Heart left ventricle (tissue), 16 donors: ENCODE measurements around the gene EXOC7. TPM values are rescaled to one million over a fixed set of nuclear protein-coding genes. Genes with fewer than 3 reads are reported as not detected.
A peak's percentile ranks its signal among the peaks of the same experiment; 100 is the strongest.

Experiments
- ATAC-seq, 4 donors: fragments of 200-7000 bp; cut with Tn5 transposase; one replicate each; pipeline ENCODE4 v1.9.1; 2020 to 2022; ENCODE audit warnings: moderate library complexity in 4 of 4, mild to moderate bottlenecking in 3 of 4, moderate number of reproducible peaks in 1 of 4
- DNase-seq, 5 donors: peaks; one replicate each; pipeline ENCODE4 v3.0.0-alpha.2; 2020
- H3K27ac ChIP-seq, 12 donors: fragments of 200-600 bp; sonication (generic) in 4 of 12; one replicate each; pipeline versions ENCODE4 v1.5.0 to v1.8.0; 2016 to 2022; ENCODE audit warnings: mild to moderate bottlenecking in 2 of 12
- H3K27me3 ChIP-seq, 9 donors: fragments of 200-600 bp; sonication (generic) in 2 of 9; one replicate each; pipeline versions ENCODE4 v1.5.1 to v1.8.0; 2016 to 2022; ENCODE audit warnings: mild to moderate bottlenecking in 3 of 9
- H3K36me3 ChIP-seq, 9 donors: fragments of 200-600 bp; sonication (generic) in 2 of 9; one replicate each; pipeline versions ENCODE4 v1.5.0 to v1.8.0; 2018 to 2022; ENCODE audit warnings: mild to moderate bottlenecking in 2 of 9
- H3K4me1 ChIP-seq, 12 donors: fragments of 200-600 bp; sonication (generic) in 4 of 12; one replicate each; pipeline versions ENCODE4 v1.5.0 to v1.8.0; 2016 to 2022; ENCODE audit warnings: mild to moderate bottlenecking in 3 of 12
- H3K4me3 ChIP-seq, 12 donors: fragments of 200-600 bp; sonication (generic) in 4 of 12; one replicate each; pipeline versions ENCODE4 v1.5.0 to v1.8.0; 2017 to 2022; ENCODE audit warnings: mild to moderate bottlenecking in 9 of 12, moderate library complexity in 4 of 12
- H3K9me3 ChIP-seq, 12 donors: fragments of 200-600 bp; sonication (generic) in 4 of 12; one replicate each; pipeline versions ENCODE4 v1.5.0 to v1.8.0; 2016 to 2022; ENCODE audit warnings: mild to moderate bottlenecking in 1 of 12
- CTCF ChIP-seq, 12 donors: fragments of 200-600 bp; sonication (generic) in 4 of 12; IDR thresholded peaks; one replicate each; pipeline versions ENCODE4 v1.5.0 to v1.8.0; 2018 to 2022; ENCODE audit warnings: antibody characterized with exemption in 12 of 12, mild to moderate bottlenecking in 5 of 12
- POLR2A ChIP-seq, 2 donors: fragments of 450-650 bp; IDR thresholded peaks; one replicate each; pipeline ENCODE4 v1.6.1; 2017; ENCODE audit warnings: antibody characterized with exemption in 2 of 2, mild to moderate bottlenecking in 2 of 2, moderate library complexity in 2 of 2
- WGBS, 4 donors: extraction: QIAGEN DNeasy Blood & Tissue Kit in 2 of 4; methylation state at CpG; one replicate each; pipeline versions ENCODE4 v1.1.5 to v1.1.7; 2013 to 2018; 5-methylcytosine and 5-hydroxymethylcytosine counted together
- intact Hi-C, 10 donors: fragments of 100-400 bp; cut with DNase I; formaldehyde crosslinking; loops; one replicate each; pipeline versions ENCODE4 v1.11.1 to v1.14.2; 2022
- long read RNA-seq, 3 donors: library from polyadenylated mRNA; unstranded; transcript quantifications; one replicate each; pipeline ENCODE4 v2.0.0, GENCODE V29; 2020 to 2021
- polyA plus RNA-seq, 2 donors: library from polyadenylated mRNA; stranded (reverse); fragments of 200-250 nt; gene quantifications; one replicate each; pipeline ENCODE4 v1.2.3, GENCODE V29; 2013
- total RNA-seq, 9 donors: library from RNA; depleted of rRNA in 2 of 9; stranded (reverse); fragments of >200 nt in 2 of 9; fragmentation: NEBNext Ultra II Directional in 3 of 9; extraction: Animal tissue kit (Norgen Biotek cat#: 25700) in 3 of 9; gene quantifications; one replicate each; pipeline versions ENCODE4 v1.1.0 to v1.2.4, GENCODE V29; 2016 to 2023
- donor health status: ischemic (EF 13 %, LVEDD 7.1; RV severe dilation, severe dysfunction).
- donor health status: healthy with polysubstance abuse.
- donor health status: DM: no; HTN: yes; CAD: no.
- donor health status: DM: no; HTN: no; CAD: no.
- donor health status: ischemic (EF 25% LVEDD 6.9; RV normal size, moderate dysfunction).
- donor health status: ischemic (EF 25% LVEDD 5.7; RV mildly dilated, moderate dysfunction).
- donor health status: healthy.
- donor health status: DM: yes; HTN: yes; CAD: no.
- donor health status: ischemic (EF 35%, LVEDD 5.7; RV mildly dilated, moderate dysfunction).
- donor health status: nonischemic (EF 11% LVEDD 7.7; RV severe dilation, severe dysfunction).
- donor health status: DM: yes; HTN: yes; CAD: no.
- donor health status: PGD.
- donor health status: ischemic (EF 29% LVEDD 5.4; RV normal size, mild dysfunction).
- donor health status: nonischemic (EF 23%, LVEDD 6.1; RV moderate dilation, normal function).

Gene EXOC7
- total RNA-seq, result 100 to 1,000 TPM in 1 of 9 donors, 10 to 100 TPM in 8; 64.4 to 107 (median 80.5) TPM
- 10 to 100 TPM; 39.7 to 62.5 TPM for polyA plus RNA-seq
- long read RNA-seq, donor 1, full-length matches to known transcripts, result 86 of 237 reads
- long read RNA-seq, donor 1, partial matches to known transcripts, result 10 of 237 reads
- long read RNA-seq, donor 1, other reads (novel, unspliced or antisense), result 141 of 237 reads
- long read RNA-seq, donor 2, full-length matches to known transcripts, result 272 of 580 reads
- long read RNA-seq, donor 2, partial matches to known transcripts, result 32 of 580 reads
- long read RNA-seq, donor 2, other reads (novel, unspliced or antisense), result 276 of 580 reads
- long read RNA-seq, donor 3, full-length matches to known transcripts, result 84 of 279 reads
- long read RNA-seq, donor 3, partial matches to known transcripts, result 14 of 279 reads
- long read RNA-seq, donor 3, other reads (novel, unspliced or antisense), result 181 of 279 reads

GRCh38 chr17:76103274-76104139 is at the start of gene EXOC7:
Gene EXOC7, minus strand, starts transcription at chr17:76103787. Its CDS starts 95 bp downstream, at chr17:76103692.
- Histone ChIP-seq H3K9me3 (no peaks in the 10 kb centered on the region), H3K4me1 (peaks cover 0 to 26% (median 15%) of the 10 kb centered on the region in 12 donors), H3K27me3 (no peaks in the 10 kb centered on the region), H3K4me3 (peak within 1 kb of the TSS; percentile 48 to 97 (median 78)), H3K27ac (peak within 1 kb of the TSS; percentile 49 to 91 (median 78)), H3K36me3 (peaks cover 0 to 35% (median 32%) of the 10 kb centered on the region in 9 donors)
- intact Hi-C loops, result no loop called here
- DNase-seq, result peak; percentile 92 to 95 (median 93)
- TF ChIP-seq CTCF (IDR thresholded peaks at IDR 0.05), result peak in 2 of 12 donors; percentile 3 to 12
- TF ChIP-seq POLR2A (IDR thresholded peaks at IDR 0.05), result peak in 1 of 2 donors; percentile 57
- ATAC-seq, result peak; percentile 97 to 99 (median 98)
- WGBS, 4 donors, result 4 to 6% (median 4%) methylated on average over 35 to 55 of the region's 55 CpGs

GRCh38 chr17:76153202-76153601 is 49.6 kb upstream of the EXOC7 start:
- TF ChIP-seq POLR2A (IDR thresholded peaks at IDR 0.05) (no peak), CTCF (IDR thresholded peaks at IDR 0.05) (no peak)
- Histone ChIP-seq H3K4me1 (no peaks in the 10 kb centered on the region), H3K27ac (no peak overlapping the region), H3K9me3 (no peaks in the 10 kb centered on the region), H3K4me3 (no peak overlapping the region), H3K27me3 (no peaks in the 10 kb centered on the region), H3K36me3 (no peaks in the 10 kb centered on the region)
- ATAC-seq, result no peak
- 87 to 94% (median 91%) methylated on average over 9 of the region's 9 CpGs for WGBS, 4 donors
- peak in 1 of 5 donors; percentile 8 for DNase-seq
- intact Hi-C loops, result no loop called here

GRCh38 chr17:76152591-76152990 is 49.0 kb upstream of the EXOC7 start:
- no peak for TF ChIP-seq CTCF (IDR thresholded peaks at IDR 0.05)
- TF ChIP-seq POLR2A (IDR thresholded peaks at IDR 0.05), result no peak

More at GRCh38 chr17:76152591-76152990, 49.0 kb upstream of the EXOC7 start:
- Histone ChIP-seq H3K27ac (no peak overlapping the region), H3K4me1 (peaks cover 0 to 3% (median 0%) of the 10 kb centered on the region in 12 donors), H3K4me3 (no peak overlapping the region), H3K9me3 (no peaks in the 10 kb centered on the region), H3K27me3 (no peaks in the 10 kb centered on the region), H3K36me3 (no peaks in the 10 kb centered on the region)
- ATAC-seq, result no peak
- WGBS, 4 donors, result 80 to 87% (median 84%) methylated on average over 7 of the region's 7 CpGs
- peak in 1 of 5 donors; percentile 10 for DNase-seq
- intact Hi-C loops, result no loop called here
